GM12878 (cell line): ENCODE measurements around the gene CD2AP. TPM values are rescaled to one million over a fixed set of nuclear protein-coding genes. Genes with fewer than 3 reads are reported as not detected.

Experiments
- ASH2L ChIP-seq: fragments of 300-600, 200-600 bp; sonication (generic); IDR thresholded peaks from 2 replicates; pipeline ENCODE4 v1.6.1; 2017; ENCODE audit warnings: low read depth, mild to moderate bottlenecking, borderline replicate concordance
- JUND ChIP-seq: IDR thresholded peaks from 2 replicates; pipeline ENCODE4 v1.6.1; 2012; ENCODE audit warnings: low read depth, mild to moderate bottlenecking, low read length, improper control_type of control experiment, moderate library complexity
- NFXL1 ChIP-seq: fragments of 450-650 bp; IDR thresholded peaks from 2 replicates; pipeline ENCODE4 v1.6.1; 2017; ENCODE audit warnings: antibody characterized with exemption, mild to moderate bottlenecking, borderline replicate concordance
- NR2C1 ChIP-seq: fragments of 450-650 bp; IDR thresholded peaks from 2 replicates; pipeline ENCODE4 v1.6.1; 2017; ENCODE audit warnings: antibody characterized with exemption, mild to moderate bottlenecking, moderate library complexity
- ZNF592 ChIP-seq: fragments of 450-650 bp; IDR thresholded peaks from 2 replicates; pipeline ENCODE4 v1.6.1; 2017; ENCODE audit warnings: mild to moderate bottlenecking, moderate library complexity
- ZNF687 ChIP-seq: fragments of 450-650 bp; IDR thresholded peaks from 2 replicates; pipeline ENCODE4 v1.6.1; 2017; ENCODE audit warnings: mild to moderate bottlenecking, moderate library complexity
- polyA plus RNA-seq, 11 experiments: library from polyadenylated mRNA; depleted of rRNA in 4 of 11; unstranded in 6 of 11; stranded (reverse) in 5 of 11; fragments of >200 nt; fragmentation: Nextera tagmentation in 4 of 11; fragmentation: Illumina TruSeq in 1 of 11; extraction: Ambion mirVana in 4 of 11; extraction: Trizol in 1 of 11; gene quantifications; 1 replicate in 1 of 11; 2 replicates in 10 of 11; pipeline versions ENCODE4 v1.2.1 to v1.2.3, GENCODE V29; 2011 to 2016; ENCODE audit warnings: inconsistent platforms in 2 of 11, missing spikeins in 2 of 11, low read depth in 1 of 11
- total RNA-seq, 4 experiments: library from RNA; depleted of rRNA in 3 of 4; stranded (reverse); fragments of >200 nt in 3 of 4; fragmentation: Illumina TruSeq in 1 of 4; extraction: Trizol in 1 of 4; gene quantifications; 2 replicates each; pipeline versions ENCODE4 v1.2.1 to v1.2.3, GENCODE V29; 2013 to 2021

CD2AP gene
- total and polyA plus RNA-seq, 10 of the 15 experiments (the other 5 are each of a cell fraction or from before 2014, with no cell fraction given), result 5.4 to 46.6 (median 20.9) TPM

- TF ChIP-seq ZNF687 (no peak), NFXL1 (no peak), ZNF592 (no peak), JUND (no peak), ASH2L (no peak), NR2C1 (no peak)
Observed at GRCh38 chr6:47654255-47654654, 176.7 kb downstream of the CD2AP start (continued).
